ENCODE data around the gene LRP1B.

- TF ChIP-seq SIN3A (IDR thresholded peaks at IDR 0.05; ENCODE audit: borderline replicate concordance, low read depth, low read length) (no peak), CTCF (IDR thresholded peaks at IDR 0.05) (no peak), YY1 (IDR thresholded peaks at IDR 0.05; ENCODE audit: low read depth) (no peak), POLR2AphosphoS5 (IDR thresholded peaks at IDR 0.05; ENCODE audit: low read depth, low read length) (no peak), MAX (IDR thresholded peaks at IDR 0.05; ENCODE audit: low read depth) (no peak), SMC3 (IDR thresholded peaks at IDR 0.05; ENCODE audit: low read depth, low read length) (no peak), JUND (IDR thresholded peaks at IDR 0.05) (no peak), EP300 (IDR thresholded peaks at IDR 0.05; ENCODE audit: borderline replicate concordance in 1 of 2, low read depth in 1 of 2, low read length in 1 of 2) (no peak), EZH2phosphoT487 (IDR thresholded peaks at IDR 0.05; ENCODE audit: borderline replicate concordance, low read depth) (no peak), PBX3 (IDR thresholded peaks at IDR 0.05) (no peak), FOSL2 (IDR thresholded peaks at IDR 0.05; ENCODE audit: borderline replicate concordance, low read depth) (no peak)
Measured at GRCh38 chr2:141306368-141306767, 824.4 kb downstream of the LRP1B start.
